ENCODE measurements around the gene WDR27.
"Not testable (repeated sequence)": the region's sequence is repeated elsewhere in the genome, so short reads cannot be mapped to it uniquely, and the experiment has no call there.

WDR27 gene

GRCh38 chr6:169638915-169639314 lies 62.9 kb downstream of the WDR27 start:
- no peak for DNase-seq

DNA sequence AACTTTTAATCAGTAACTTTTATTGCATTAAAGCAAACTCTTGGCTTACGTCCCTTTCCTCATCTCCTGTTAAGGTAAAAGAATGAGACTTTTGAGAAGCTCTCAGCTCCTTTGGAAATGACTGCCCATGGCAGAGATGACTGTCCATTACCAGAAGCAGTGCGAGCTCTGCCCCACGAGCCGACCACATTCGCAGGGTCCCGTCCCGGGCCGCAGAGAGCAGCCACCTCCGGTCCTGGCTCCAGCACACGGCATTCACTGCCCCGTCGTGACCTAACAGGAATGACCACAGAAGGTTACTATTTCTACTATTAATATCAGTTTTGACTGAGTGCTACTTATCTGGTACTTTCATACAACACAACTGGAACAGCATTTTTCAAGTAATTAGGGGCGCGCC lies 63.4 kb downstream of the WDR27 start:
- no peak for DNase-seq

DNA sequence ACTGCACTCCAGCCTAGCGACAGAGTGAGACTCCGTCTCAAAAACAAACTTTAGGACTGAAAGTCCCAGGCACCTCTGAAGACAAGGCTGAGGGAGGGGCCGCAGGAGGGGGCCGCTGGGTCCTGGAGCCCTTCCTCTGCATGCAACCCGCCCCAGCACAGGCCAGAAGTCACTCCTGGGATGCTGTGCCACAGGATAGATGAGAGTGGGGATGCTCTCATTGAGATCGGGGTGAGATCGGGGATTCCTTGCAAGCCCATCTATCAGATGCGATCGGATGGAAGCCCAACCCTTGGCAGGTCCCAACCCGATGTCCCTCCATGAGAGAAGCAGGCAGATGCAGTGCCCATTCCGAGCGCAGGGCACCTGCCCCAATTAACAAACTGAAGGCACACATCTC lies 66.5 kb downstream of the WDR27 start:
- no peak for DNase-seq

DNA sequence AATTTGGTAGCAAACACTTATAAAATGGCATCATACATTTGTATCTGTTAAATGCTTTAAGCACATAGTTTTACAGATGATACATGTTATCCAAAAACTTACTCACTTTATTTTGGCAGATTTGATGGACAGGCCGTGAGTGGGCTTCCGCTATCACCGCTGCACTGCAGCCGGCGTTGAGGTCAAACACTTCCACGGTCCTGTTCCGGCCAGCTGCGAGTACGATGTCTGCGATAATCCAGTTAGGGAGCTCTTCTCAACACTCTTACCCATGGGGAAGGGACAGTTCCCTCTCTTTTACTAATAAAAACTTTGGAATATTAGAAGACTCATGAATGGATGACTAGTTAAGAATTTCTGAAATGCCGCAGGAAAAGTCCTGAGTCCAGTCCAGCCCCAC lies 69.0 kb downstream of the WDR27 start:
- DNase-seq, result no peak

- no peak for DNase-seq
These were observed 72.6 kb downstream of the WDR27 start for GRCh38 chr6:169629256-169629655.

GRCh38 chr6:169627736-169628607 lies 73.9 kb downstream of the WDR27 start:
- DNase-seq, result no peak

- DNase-seq, result no peak
These were observed 75.2 kb downstream of the WDR27 start for GRCh38 chr6:169626649-169627048.

DNA sequence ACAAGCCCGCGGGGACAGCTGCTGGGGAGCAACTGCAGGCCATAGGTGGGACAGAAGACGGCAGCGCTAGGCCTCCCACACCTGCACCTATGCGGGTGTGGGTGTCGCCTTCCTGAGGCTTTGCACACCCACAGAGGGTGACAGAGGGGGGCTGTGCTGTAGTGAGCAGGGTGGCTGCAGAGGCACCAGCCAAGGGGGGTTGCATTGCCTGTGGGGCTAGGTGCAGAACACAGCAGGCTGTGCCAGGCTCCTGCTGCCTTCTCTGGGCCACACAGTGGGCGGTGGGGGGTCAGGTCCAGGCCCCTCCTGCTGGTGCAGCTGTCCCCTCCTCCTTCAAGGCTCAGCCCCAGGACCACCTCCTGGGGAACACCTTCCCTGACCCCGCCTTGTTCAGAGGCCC lies 75.7 kb downstream of the WDR27 start:
- DNase-seq, result no peak

GRCh38 chr6:169625376-169625775 lies 76.5 kb downstream of the WDR27 start:
- DNase-seq, result no peak

GRCh38 chr6:169624785-169625184 lies 77.0 kb downstream of the WDR27 start:
- DNase-seq, result no peak

GRCh38 chr6:169623975-169624374 lies 77.9 kb downstream of the WDR27 start:
- no peak for DNase-seq

GRCh38 chr6:169623343-169623742 lies 78.5 kb downstream of the WDR27 start:
- DNase-seq, result no peak

- no peak for DNase-seq
These were observed 79.2 kb downstream of the WDR27 start for GRCh38 chr6:169622618-169623017.

DNA sequence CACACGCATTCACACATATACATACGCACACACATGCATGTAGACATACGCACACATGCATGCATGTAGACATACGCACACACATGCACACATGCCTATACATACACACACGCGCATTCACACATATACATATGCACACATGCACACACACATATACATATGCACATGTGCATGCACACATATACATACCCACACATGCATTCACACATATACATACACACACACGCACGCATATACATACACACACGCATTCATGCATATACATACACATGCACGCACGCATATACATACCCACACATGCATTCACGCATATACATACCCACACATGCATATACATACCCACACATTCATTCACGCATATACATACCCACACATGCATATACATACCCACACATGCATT lies 80.5 kb downstream of the WDR27 start:
- no peak for DNase-seq

DNA sequence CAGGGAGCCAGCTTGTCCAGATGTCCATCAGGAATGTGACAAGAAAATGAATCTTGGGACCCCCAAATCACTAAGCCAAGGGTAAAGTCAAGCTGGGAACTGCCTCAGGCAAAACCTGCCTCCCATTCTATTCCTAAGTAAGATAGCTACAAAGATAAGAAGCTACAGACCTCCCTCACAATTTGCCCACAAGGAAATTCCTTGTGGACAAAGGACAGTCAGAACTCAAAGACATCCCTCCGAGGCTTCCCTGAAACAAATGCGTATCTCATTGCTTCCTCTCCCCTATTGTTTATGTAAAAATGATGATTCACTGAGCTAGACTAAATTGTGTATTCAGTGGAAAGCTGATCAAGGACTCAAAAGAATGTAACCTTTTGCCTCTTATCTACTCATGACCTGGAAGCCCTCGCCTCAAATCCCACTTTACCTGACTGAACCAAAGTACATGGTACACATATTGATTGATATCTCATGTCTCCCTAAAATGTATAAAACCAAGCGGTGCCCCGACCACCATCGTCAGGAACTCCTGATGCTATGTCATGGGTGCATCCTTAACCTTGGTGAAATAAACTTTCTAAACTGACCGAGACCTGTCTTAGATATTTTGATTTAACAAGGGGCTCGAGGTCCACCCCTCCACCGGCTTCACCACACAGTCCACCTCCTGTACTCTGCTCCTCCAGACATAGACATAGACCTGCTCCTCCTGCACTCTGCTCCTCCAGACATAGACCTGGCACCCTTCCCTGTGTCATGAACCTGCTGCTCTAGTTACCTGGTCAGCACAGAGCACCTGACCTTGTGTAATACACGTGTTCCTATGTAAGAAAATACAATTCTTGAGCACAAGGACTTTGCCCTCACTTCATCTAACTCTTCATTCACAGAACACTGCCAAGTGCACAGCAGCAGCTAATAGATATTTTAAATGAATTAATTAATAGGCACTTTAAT lies 81.4 kb downstream of the WDR27 start:
- no peak for DNase-seq

GRCh38 chr6:169619650-169620049 lies 82.2 kb downstream of the WDR27 start:
- no peak for DNase-seq

DNA sequence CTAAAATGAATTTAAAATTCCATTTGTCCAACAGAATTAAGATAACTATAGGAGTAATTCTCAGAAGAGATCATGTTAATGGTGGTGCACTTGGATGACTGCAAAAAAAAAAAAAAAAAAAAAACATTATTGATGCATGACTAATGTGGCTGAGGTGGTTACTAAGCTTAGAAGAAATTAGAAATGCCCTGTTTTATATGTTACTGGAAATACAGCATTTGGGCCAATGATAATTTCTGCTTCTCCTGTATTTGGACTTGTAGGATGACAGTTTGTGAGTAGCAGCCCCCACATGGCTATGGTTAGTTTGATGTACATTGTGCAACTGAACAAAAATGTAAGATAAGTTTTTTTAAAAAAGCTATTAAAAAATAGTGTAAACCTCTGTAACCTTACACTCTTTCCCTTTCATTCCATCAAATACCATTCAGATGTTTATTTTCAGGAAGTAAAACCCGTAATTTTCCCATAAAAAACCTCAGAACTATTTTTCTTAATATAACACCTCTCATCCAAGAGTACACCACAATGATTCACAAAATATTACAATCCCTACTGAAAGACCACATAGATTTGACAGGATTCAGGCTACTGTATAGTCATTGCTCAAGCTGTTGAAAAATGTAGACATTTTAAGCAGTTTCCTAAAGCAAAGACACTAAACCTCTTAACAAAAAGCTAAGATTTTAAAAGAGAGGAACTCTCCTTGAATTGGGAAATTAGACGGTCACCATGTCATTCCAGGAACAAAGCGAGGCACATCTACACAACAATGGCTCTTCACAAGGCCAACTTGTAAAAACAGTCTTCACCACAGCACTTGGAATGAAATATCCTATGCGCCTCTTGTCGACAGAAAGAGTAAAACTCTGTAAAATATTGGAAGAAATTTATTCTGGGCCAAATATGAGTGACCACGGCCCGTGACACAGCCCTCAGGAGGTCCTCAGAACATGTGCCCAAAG lies 83.0 kb downstream of the WDR27 start:
- no peak for DNase-seq

DNA sequence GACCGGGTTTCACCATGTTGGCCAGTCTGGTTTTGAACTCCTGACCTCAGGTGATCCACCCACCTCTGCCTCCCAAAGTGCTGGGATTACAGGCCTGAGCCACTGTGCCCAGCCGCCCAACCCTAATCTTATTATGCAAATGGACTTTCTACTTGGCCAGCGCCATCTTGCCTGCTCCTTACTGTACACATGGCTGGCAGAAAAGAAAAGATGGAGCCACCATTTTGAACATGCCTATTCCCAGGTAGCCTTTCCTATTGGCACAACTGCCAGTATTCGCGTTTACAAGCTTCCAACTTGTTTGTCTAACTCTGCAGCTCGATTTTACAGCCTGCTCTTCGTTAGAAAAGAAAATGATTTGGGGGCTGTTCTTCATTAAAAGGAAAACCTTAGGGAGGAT lies 84.3 kb downstream of the WDR27 start:
- DNase-seq, result no peak

GRCh38 chr6:169608609-169609008 lies 93.2 kb downstream of the WDR27 start:
- DNase-seq, result not testable (repeated sequence)

- DNase-seq, result no peak
These were observed 97.8 kb downstream of the WDR27 start for GRCh38 chr6:169604076-169604475.

GRCh38 chr6:169601129-169601528 lies 100.7 kb downstream of the WDR27 start:
- DNase-seq, result not testable (repeated sequence)

DNA sequence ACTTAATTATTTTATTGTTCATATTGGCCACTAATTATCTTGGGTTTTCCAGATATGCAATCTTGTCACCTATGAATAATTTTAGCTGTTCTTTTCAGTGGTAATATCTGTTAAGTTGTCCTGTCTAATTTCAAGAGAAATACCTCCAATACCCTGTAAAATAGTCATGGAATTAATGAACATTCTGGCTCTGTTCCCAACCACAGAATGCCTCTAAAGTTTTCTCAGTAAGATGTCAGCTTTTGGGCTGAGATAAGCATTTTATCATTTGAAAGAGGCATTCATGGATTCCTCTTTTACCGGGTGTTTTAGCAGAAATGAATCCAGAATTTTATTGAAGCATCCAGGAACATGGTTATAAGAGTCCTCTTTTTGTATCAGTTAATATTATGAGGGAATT lies 109.3 kb downstream of the WDR27 start:
- no peak for DNase-seq

- no peak for DNase-seq
These were observed 110.2 kb downstream of the WDR27 start for GRCh38 chr6:169591616-169592015.
